Smooth muscle cell (in vitro differentiated cells): ENCODE measurements around the gene PIGL. TPM values are rescaled to one million over a fixed set of nuclear protein-coding genes. Genes with fewer than 3 reads are reported as not detected.

Source experiments
- DNase-seq: peaks from one replicate; lab custom pipeline; 2025; ENCODE audit not compliant: unreplicated experiment; lab: John Stamatoyannopoulos, UW
- H2AFZ ChIP-seq: fragments of 200-600 bp; sonication (generic); 2 replicates; pipeline ENCODE4 v1.6.0; 2016; ENCODE audit warnings: antibody characterized with exemption, low read depth, mild to moderate bottlenecking
- H3F3A ChIP-seq: fragments of 200-600 bp; sonication (generic); 2 replicates; pipeline ENCODE4 v1.6.0; 2017; ENCODE audit warnings: antibody characterized with exemption, low read depth
- H3K27ac ChIP-seq: fragments of 200-600 bp; sonication (generic); 2 replicates; pipeline ENCODE4 v1.5.1; 2016; ENCODE audit warnings: low read depth, mild to moderate bottlenecking
- H3K27me3 ChIP-seq: fragments of 200-600 bp; sonication (generic); 2 replicates; pipeline ENCODE4 v1.6.1; 2016; ENCODE audit warnings: low read depth, mild to moderate bottlenecking
- H3K36me3 ChIP-seq: fragments of 200-600 bp; sonication (generic); 2 replicates; pipeline ENCODE4 v1.5.1; 2016; ENCODE audit warnings: low read depth
- H3K4me1 ChIP-seq: fragments of 200-600 bp; sonication (generic); 2 replicates; pipeline ENCODE4 v1.5.1; 2016; ENCODE audit warnings: low read depth
- H3K4me2 ChIP-seq: fragments of 200-600 bp; sonication (generic); 2 replicates; pipeline ENCODE4 v1.6.0; 2016; ENCODE audit warnings: mild to moderate bottlenecking
- H3K4me3 ChIP-seq: fragments of 200-600 bp; sonication (generic); 2 replicates; pipeline ENCODE4 v1.5.1; 2016; ENCODE audit warnings: mild to moderate bottlenecking
- H3K79me2 ChIP-seq: fragments of 200-600 bp; sonication (generic); 2 replicates; pipeline ENCODE4 v1.6.0; 2016; ENCODE audit warnings: low read depth, mild to moderate bottlenecking
- H3K9ac ChIP-seq: fragments of 200-600 bp; sonication (generic); 2 replicates; pipeline ENCODE4 v1.6.0; 2016; ENCODE audit warnings: low read depth
- H3K9me3 ChIP-seq: fragments of 200-600 bp; sonication (generic); replicated peaks from 2 replicates; pipeline ENCODE4 v1.5.1; 2016; ENCODE audit warnings: low read depth
- H4K20me1 ChIP-seq: fragments of 200-600 bp; sonication (generic); 2 replicates; pipeline ENCODE4 v1.6.0; 2016; ENCODE audit warnings: low read depth
- WGBS: methylation state at CpG from one replicate; pipeline ENCODE4 v1.1.7; 2016; ENCODE audit warnings: low lambda C conversion rate; 5-methylcytosine and 5-hydroxymethylcytosine counted together
- polyA plus RNA-seq: library from polyadenylated mRNA; unstranded; fragments of >200 nt; fragmentation: Nextera tagmentation; extraction: Ambion mirVana; gene quantifications from 2 replicates; pipeline ENCODE4 v1.2.1, GENCODE V29; 2016
- total RNA-seq: library from RNA; depleted of rRNA; stranded (reverse); fragments of >200 nt; gene quantifications from 2 replicates; pipeline ENCODE4 v1.2.3, GENCODE V29; 2014
- TF ChIP-seq, protein P1 (sequence below): fragments of 200-600 bp; sonication (generic); IDR thresholded peaks from 2 replicates; pipeline ENCODE4 v1.5.1; 2017; ENCODE audit warnings: borderline replicate concordance, mild to moderate bottlenecking, antibody characterized with exemption; ENCODE audit not compliant: insufficient read depth, poor library complexity, severe bottlenecking

Gene PIGL
- total and polyA plus RNA-seq, 2 experiments from 2014 or later, result 20.2 to 56.0 TPM

DNA sequence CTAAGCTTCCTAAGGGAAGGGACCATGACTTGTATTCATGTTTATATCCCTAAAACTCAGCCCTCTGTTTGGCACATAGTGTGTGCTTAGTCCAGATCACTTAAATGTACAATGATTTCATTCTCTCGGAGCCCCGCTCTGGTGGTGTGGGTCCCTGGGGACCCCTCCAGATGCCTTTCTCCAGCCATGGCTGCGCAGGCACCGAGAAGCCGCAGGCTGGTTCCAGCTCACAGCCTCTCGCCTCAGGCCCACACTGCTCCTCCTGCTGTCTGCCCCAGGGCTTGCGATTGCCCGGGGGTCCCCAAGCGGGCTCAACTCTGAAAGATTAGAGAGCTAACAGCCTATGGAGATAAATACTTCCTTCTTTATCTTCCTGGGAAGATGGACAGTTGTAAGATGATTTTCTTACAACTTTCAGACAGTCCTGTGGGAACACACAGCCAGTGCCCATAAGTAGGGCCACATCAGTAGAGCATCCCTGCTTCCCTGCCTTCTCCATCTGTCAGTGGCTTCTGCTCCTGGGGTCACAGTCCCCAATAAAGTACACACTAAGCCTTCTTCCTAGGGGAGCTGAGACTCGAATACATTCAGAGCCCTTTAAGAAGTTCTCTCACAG, 70.0 kb downstream of the PIGL start:
- 76% methylated on average over 10 of the region's 10 CpGs for WGBS
- H3K27ac ChIP-seq, result peak overlapping the region; percentile 99
- peak overlapping the region; percentile 82 for H3K4me2 ChIP-seq
- H2AFZ ChIP-seq, result no peak overlapping the region
- TF ChIP-seq, protein P1, sequence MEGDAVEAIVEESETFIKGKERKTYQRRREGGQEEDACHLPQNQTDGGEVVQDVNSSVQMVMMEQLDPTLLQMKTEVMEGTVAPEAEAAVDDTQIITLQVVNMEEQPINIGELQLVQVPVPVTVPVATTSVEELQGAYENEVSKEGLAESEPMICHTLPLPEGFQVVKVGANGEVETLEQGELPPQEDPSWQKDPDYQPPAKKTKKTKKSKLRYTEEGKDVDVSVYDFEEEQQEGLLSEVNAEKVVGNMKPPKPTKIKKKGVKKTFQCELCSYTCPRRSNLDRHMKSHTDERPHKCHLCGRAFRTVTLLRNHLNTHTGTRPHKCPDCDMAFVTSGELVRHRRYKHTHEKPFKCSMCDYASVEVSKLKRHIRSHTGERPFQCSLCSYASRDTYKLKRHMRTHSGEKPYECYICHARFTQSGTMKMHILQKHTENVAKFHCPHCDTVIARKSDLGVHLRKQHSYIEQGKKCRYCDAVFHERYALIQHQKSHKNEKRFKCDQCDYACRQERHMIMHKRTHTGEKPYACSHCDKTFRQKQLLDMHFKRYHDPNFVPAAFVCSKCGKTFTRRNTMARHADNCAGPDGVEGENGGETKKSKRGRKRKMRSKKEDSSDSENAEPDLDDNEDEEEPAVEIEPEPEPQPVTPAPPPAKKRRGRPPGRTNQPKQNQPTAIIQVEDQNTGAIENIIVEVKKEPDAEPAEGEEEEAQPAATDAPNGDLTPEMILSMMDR, result peak; percentile 7
- H3K36me3 ChIP-seq, result no peaks in the 10 kb centered on the region
- H3K9me3 ChIP-seq, result no peaks in the 10 kb centered on the region
- H3K27me3 ChIP-seq, result no peaks in the 10 kb centered on the region
- peaks cover 38% of the 10 kb centered on the region for H3F3A ChIP-seq
- no peaks in the 10 kb centered on the region for H4K20me1 ChIP-seq
- H3K79me2 ChIP-seq, result no peaks in the 10 kb centered on the region
- DNase-seq, result no peak
- H3K9ac ChIP-seq, result peak overlapping the region; percentile 91
- peaks cover 12% of the 10 kb centered on the region for H3K4me1 ChIP-seq
- H3K4me3 ChIP-seq, result no peak overlapping the region

DNA sequence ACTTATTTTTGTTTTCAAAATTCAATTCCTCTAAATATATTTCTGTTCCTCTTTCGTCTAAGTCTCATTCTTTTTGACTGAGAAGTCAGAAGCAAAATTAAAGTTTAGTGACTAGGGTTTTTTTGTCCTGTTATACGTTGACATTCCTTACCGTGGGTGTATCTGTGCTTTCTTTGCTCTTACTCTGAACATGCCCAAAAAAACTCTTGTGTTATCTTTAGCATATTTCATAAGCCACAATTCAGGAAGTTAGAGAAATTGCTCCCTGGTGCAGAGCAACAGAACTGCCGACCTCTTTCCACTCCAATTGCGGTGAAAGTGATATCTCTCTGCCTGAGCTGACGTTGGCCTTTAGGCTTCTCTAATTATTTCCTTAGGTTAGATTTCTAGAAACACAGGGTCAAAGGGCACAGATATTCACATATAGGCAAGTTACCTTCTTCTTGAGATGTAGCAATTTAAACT, 70.6 kb downstream of the PIGL start:
- H3K79me2 ChIP-seq, result no peaks in the 10 kb centered on the region
- no peak overlapping the region for H3K4me3 ChIP-seq
- H3K9ac ChIP-seq, result peak overlapping the region; percentile 91
- no peaks in the 10 kb centered on the region for H3K9me3 ChIP-seq
- H3K27me3 ChIP-seq, result no peaks in the 10 kb centered on the region
- H3K27ac ChIP-seq, result peak overlapping the region; percentile 99
- WGBS, result 3% methylated on average over 6 of the region's 6 CpGs
- H4K20me1 ChIP-seq, result no peaks in the 10 kb centered on the region
- TF ChIP-seq, protein P1, result no peak
- no peak for DNase-seq
- H3K36me3 ChIP-seq, result no peaks in the 10 kb centered on the region
- peak overlapping the region; percentile 82 for H3K4me2 ChIP-seq
- peaks cover 37% of the 10 kb centered on the region for H3F3A ChIP-seq
- H3K4me1 ChIP-seq, result peaks cover 8% of the 10 kb centered on the region
- H2AFZ ChIP-seq, result no peak overlapping the region

DNA sequence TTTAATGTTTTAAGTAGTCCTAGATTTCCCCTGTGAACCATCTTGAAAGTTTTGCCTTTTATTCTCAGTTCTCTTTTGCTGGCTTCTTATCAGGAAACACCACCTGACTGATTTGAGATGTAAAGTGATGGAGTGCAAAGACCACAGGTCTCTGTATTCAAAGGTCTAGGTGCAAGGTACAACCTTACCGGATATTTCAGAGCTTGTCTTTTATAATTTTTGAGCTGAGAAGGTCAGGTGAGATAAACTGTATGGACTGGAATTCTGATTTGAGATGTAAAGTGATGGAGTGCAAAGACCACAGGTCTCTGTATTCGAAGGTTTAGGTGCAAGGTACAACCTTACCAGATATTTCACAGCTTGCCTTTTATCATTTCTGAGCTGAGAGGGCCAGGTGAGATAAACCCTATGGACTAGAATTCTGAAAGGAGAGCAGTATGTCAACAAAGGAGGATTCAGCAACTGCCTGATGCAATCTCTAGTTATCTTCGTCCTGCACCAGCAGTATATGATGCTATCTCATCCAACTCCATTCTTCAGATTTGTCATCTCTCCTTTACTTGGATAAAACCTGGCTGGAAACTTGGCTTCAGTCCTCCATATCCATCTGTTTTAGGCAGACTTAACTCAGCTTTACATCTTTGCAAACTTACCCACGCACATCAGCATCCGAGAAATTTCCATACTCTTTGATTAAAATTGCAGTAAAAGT, 72.0 kb downstream of the PIGL start:
- WGBS, result 87% methylated on average over 5 of the region's 5 CpGs
- no peaks in the 10 kb centered on the region for H3K9me3 ChIP-seq
- TF ChIP-seq, protein P1, result no peak
- DNase-seq, result no peak
- H4K20me1 ChIP-seq, result no peaks in the 10 kb centered on the region
- peaks cover 30% of the 10 kb centered on the region for H3F3A ChIP-seq
- H3K4me2 ChIP-seq, result no peak overlapping the region
- no peak overlapping the region for H3K4me3 ChIP-seq
- peaks cover 6% of the 10 kb centered on the region for H3K4me1 ChIP-seq
- H3K79me2 ChIP-seq, result no peaks in the 10 kb centered on the region
- H2AFZ ChIP-seq, result no peak overlapping the region
- H3K27me3 ChIP-seq, result no peaks in the 10 kb centered on the region
- H3K36me3 ChIP-seq, result no peaks in the 10 kb centered on the region
- no peak overlapping the region for H3K9ac ChIP-seq
- H3K27ac ChIP-seq, result peak overlapping the region; percentile 99
